ENCODE data around the gene NPIPB5. TPM values are rescaled to one million over a fixed set of nuclear protein-coding genes. Genes with fewer than 3 reads are reported as not detected.
"Not testable (repeated sequence)": the region's sequence is repeated elsewhere in the genome, so short reads cannot be mapped to it uniquely, and the experiment has no call there.

Gene NPIPB5
- total and polyA plus RNA-seq, 4 donors = 11.5 to 441 (median 223) TPM

DNA sequence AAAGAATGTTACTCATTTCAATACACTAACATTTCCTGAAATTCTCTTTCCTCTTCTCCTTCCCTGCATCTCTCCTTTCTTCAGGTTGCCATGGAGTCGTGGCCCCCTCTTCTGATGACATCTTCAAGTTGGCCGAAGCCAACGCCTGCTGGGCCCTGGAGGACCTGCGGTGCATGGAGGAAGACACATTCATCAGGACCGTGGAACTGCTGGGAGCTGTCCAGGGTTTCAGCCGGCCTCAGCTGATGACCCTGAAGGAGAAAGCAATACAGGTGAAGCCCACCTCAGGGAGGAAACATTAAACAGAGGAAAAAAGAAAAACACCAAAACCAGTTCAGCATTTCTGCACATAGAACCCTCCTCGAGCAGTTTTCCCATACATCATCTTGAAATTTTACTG is 46.1 kb downstream of the NPIPB5 start:
- intact Hi-C loops (cut with DNase I); DNase-seq; H3K27ac ChIP-seq (ENCODE audit: low read depth in 1 of 2, low read length in 2 of 2); H3K27me3 ChIP-seq (ENCODE audit: control insufficient read depth in 1 of 2, insufficient read depth in 2 of 2, low read length in 1 of 2); H3K4me3 ChIP-seq (ENCODE audit: low read length in 2 of 2); H3K4me1 ChIP-seq (ENCODE audit: control insufficient read depth in 1 of 2, insufficient read depth in 2 of 2, low read length in 2 of 2); ATAC-seq (ENCODE audit: low FRiP score); H3K9me3 ChIP-seq (ENCODE audit: control insufficient read depth, low read length); H3K36me3 ChIP-seq (ENCODE audit: control insufficient read depth in 1 of 2, insufficient read depth in 2 of 2, low read length in 1 of 2): not testable (repeated sequence)
- WGBS, 2 donors = no CpG with 5 or more reads among the region's 7 CpGs

Other genes with a start within 250 kb of the NPIPB5 start
- 10 to 100 TPM; 35.8 to 36.7 TPM for gene POLR3E, start 213.5 kb upstream of the NPIPB5 start, total RNA-seq
- 10 to 100 TPM; 13.1 to 25.3 TPM for gene POLR3E, start 213.5 kb upstream of the NPIPB5 start, polyA plus RNA-seq
- 10 to 100 TPM; 34.7 to 37.9 TPM for gene CDR2, start 136.3 kb upstream of the NPIPB5 start, total RNA-seq
- gene CDR2, start 136.3 kb upstream of the NPIPB5 start, polyA plus RNA-seq = 10 to 100 TPM; 26.4 to 27.9 TPM

All from aorta (tissue), 5 donors.